Heart right ventricle (tissue), 16 donors: Measurements from ENCODE around the gene GPC2. TPM values are rescaled to one million over a fixed set of nuclear protein-coding genes. Genes with fewer than 3 reads are reported as not detected.
A peak's percentile ranks its signal among the peaks of the same experiment; 100 is the strongest.
"Not testable (repeated sequence)": the region's sequence is repeated elsewhere in the genome, so short reads cannot be mapped to it uniquely, and the experiment has no call there.

Experiments used
- ATAC-seq, 8 donors: fragments of 200-7000 bp; cut with Tn5 transposase; one replicate each; pipeline ENCODE4 v1.9.1; 2020; ENCODE audit warnings: mild to moderate bottlenecking in 8 of 8, moderate library complexity in 8 of 8, moderate number of reproducible peaks in 1 of 8
- DNase-seq, 2 donors: peaks; one replicate each; pipeline ENCODE4 v3.0.0-alpha.2; 2020
- H3K27ac ChIP-seq, 10 donors: fragments of 200-600 bp; sonication (generic) in 2 of 10; one replicate each; pipeline versions ENCODE4 v1.5.0 to v1.8.0; 2020 to 2022; ENCODE audit warnings: mild to moderate bottlenecking in 3 of 10
- H3K27me3 ChIP-seq, 7 donors: fragments of 200-600 bp; one replicate each; pipeline ENCODE4 v1.8.0; 2021 to 2022; ENCODE audit warnings: mild to moderate bottlenecking in 2 of 7
- H3K36me3 ChIP-seq, 9 donors: fragments of 200-600 bp; sonication (generic) in 1 of 9; one replicate each; pipeline versions ENCODE4 v1.5.0 to v1.8.0; 2020 to 2022; ENCODE audit warnings: mild to moderate bottlenecking in 2 of 9
- H3K4me1 ChIP-seq, 9 donors: fragments of 200-600 bp; sonication (generic) in 1 of 9; one replicate each; pipeline versions ENCODE4 v1.5.0 to v1.8.0; 2020 to 2022; ENCODE audit warnings: mild to moderate bottlenecking in 4 of 9
- H3K4me3 ChIP-seq, 10 donors: fragments of 200-600 bp; sonication (generic) in 2 of 10; one replicate each; pipeline versions ENCODE4 v1.5.0 to v1.8.0; 2020 to 2022; ENCODE audit warnings: mild to moderate bottlenecking in 7 of 10, moderate library complexity in 2 of 10
- H3K9me3 ChIP-seq, 11 donors: fragments of 200-600 bp in 10 of 11; sonication (generic) in 2 of 11; one replicate each; pipeline versions ENCODE4 v1.5.0 to v1.8.0; 2013 to 2022; ENCODE audit warnings: mild to moderate bottlenecking in 2 of 11, control low read depth in 1 of 11, moderate library complexity in 1 of 11
- CTCF ChIP-seq, 9 donors: fragments of 200-600 bp; sonication (generic) in 2 of 9; IDR thresholded peaks; one replicate each; pipeline versions ENCODE4 v1.5.0 to v1.8.0; 2021 to 2022; ENCODE audit warnings: antibody characterized with exemption in 9 of 9, mild to moderate bottlenecking in 5 of 9, moderate library complexity in 1 of 9
- WGBS, 2 donors: extraction: QIAGEN DNeasy Blood & Tissue Kit; methylation state at CpG; one replicate each; pipeline ENCODE4 v1.1.7; 2013; ENCODE audit warnings: inconsistent platforms in 1 of 2; 5-methylcytosine and 5-hydroxymethylcytosine counted together
- intact Hi-C, 10 donors: fragments of 100-400 bp; cut with DNase I; formaldehyde crosslinking; loops; one replicate each; pipeline versions ENCODE4 v1.11.1 to v1.14.2; 2022
- long read RNA-seq, 3 donors: library from polyadenylated mRNA; unstranded; transcript quantifications; one replicate each; pipeline ENCODE4 v2.0.0, GENCODE V29; 2020 to 2021
- polyA plus RNA-seq, 2 donors: library from polyadenylated mRNA; stranded (reverse); fragments of 200-250 nt; gene quantifications; one replicate each; pipeline ENCODE4 v1.2.3, GENCODE V29; 2013
- total RNA-seq, 10 donors: library from RNA; stranded (reverse); fragmentation: NEBNext Ultra II Directional in 3 of 10; extraction: Animal tissue kit (Norgen Biotek cat#: 25700) in 3 of 10; gene quantifications; one replicate each; pipeline versions ENCODE4 v1.2.1 to v1.2.4, GENCODE V29; 2021 to 2023
- donor health status: Arrhythmogenic right ventricular cardiomyopathy.
- donor health status: ischemic (EF 13 %, LVEDD 7.1; RV severe dilation, severe dysfunction).
- donor health status: healthy with polysubstance abuse.
- donor health status: DM: no; HTN: yes; CAD: no.
- donor health status: DM: no; HTN: no; CAD: no.
- donor health status: ischemic (EF 25% LVEDD 6.9; RV normal size, moderate dysfunction).
- donor health status: ischemic (EF 25% LVEDD 5.7; RV mildly dilated, moderate dysfunction).
- donor health status: healthy.
- donor health status: DM: yes; HTN: yes; CAD: no.
- donor health status: Ischemic cardiomyopathy.
- donor health status: ischemic (EF 35%, LVEDD 5.7; RV mildly dilated, moderate dysfunction).
- donor health status: nonischemic (EF 11% LVEDD 7.7; RV severe dilation, severe dysfunction).
- donor health status: DM: yes; HTN: yes; CAD: no.
- donor health status: PGD.
- donor health status: ischemic (EF 29% LVEDD 5.4; RV normal size, mild dysfunction).
- donor health status: nonischemic (EF 23%, LVEDD 6.1; RV moderate dilation, normal function).

The GPC2 gene
- total RNA-seq = 1 to 10 TPM in 1 of 10 donors, under 1 TPM in 7, not detected in 2; 0.11 to 1.1 (median 0.50) TPM
- polyA plus RNA-seq = under 1 TPM; 0.51 TPM
- long read RNA-seq, donor 1 = 0 reads
- long read RNA-seq, donor 2 = 0 reads
- long read RNA-seq, donor 3, partial matches to known transcripts = 0 of 1 reads
- long read RNA-seq, donor 3, other reads (novel, unspliced or antisense) = 1 of 1 reads

- peak within 1 kb of the TSS in 9 of 10 donors; percentile 28 to 61 (median 54) for H3K4me3 ChIP-seq
- WGBS, 2 donors = 2% methylated on average over 76 to 78 of the region's 78 CpGs
- H3K27ac ChIP-seq = peak within 1 kb of the TSS in 6 of 10 donors; percentile 20 to 62 (median 26)
- H3K27me3 ChIP-seq = peaks cover 0 to 19% (median 8%) of the 10 kb centered on the region in 7 donors
- H3K36me3 ChIP-seq = no peaks in the 10 kb centered on the region
- H3K4me1 ChIP-seq = peaks cover 0 to 20% (median 12%) of the 10 kb centered on the region in 9 donors
- intact Hi-C loops = no loop called here
- peak; percentile 96 for DNase-seq
- peak; percentile 93 to 98 (median 96) for ATAC-seq
- H3K9me3 ChIP-seq = no peaks in the 10 kb centered on the region
- TF ChIP-seq CTCF (IDR thresholded peaks at IDR 0.05) = no peak
These were observed at the start of gene GPC2, which contains the start of gene STAG3 for GRCh38 chr7:100177045-100178001. TSS of gene GPC2 (minus strand) at chr7:100177381. CDS start at chr7:100177199, 182 bp downstream. TSS of gene STAG3 (plus strand) at chr7:100177918. CDS start at chr7:100180557, 2,639 bp downstream.

- not testable (repeated sequence) for H3K27ac ChIP-seq, ATAC-seq, H3K4me1 ChIP-seq, H3K9me3 ChIP-seq, H3K4me3 ChIP-seq, H3K27me3 ChIP-seq, DNase-seq
- peaks cover 0 to 25% (median 0%) of the 10 kb centered on the region in 9 donors for H3K36me3 ChIP-seq
- WGBS, 2 donors = 82 to 86% methylated on average over 6 of the region's 6 CpGs
- intact Hi-C loops = loop anchor here in 1 of 10 donors (5.0 kb wide), 1 partner anchor 93 kb away; no protein-coding TSS in a partner anchor
These were observed 47.7 kb upstream of the GPC2 start for GRCh38 chr7:100224891-100225290.

GRCh38 chr7:100223376-100223927, 46.3 kb upstream of the GPC2 start:
- WGBS, 2 donors = 95% methylated on average over 17 of the region's 17 CpGs
- not testable (repeated sequence) for H3K27me3 ChIP-seq, DNase-seq, H3K4me1 ChIP-seq, H3K9me3 ChIP-seq, H3K27ac ChIP-seq, H3K4me3 ChIP-seq, ATAC-seq
- intact Hi-C loops = loop anchor here in 1 of 10 donors (5.0 kb wide), 1 partner anchor 91 kb away; no protein-coding TSS in a partner anchor
- H3K36me3 ChIP-seq = peaks cover 0 to 25% (median 0%) of the 10 kb centered on the region in 9 donors

GRCh38 chr7:100222445-100223132, 45.4 kb upstream of the GPC2 start:
- no peaks in the 10 kb centered on the region for H3K27me3 ChIP-seq
- no peaks in the 10 kb centered on the region for H3K4me1 ChIP-seq
- no peak for DNase-seq
- peak overlapping the region in 1 of 10 donors; percentile 50 for H3K4me3 ChIP-seq
- intact Hi-C loops = loop anchor here in 1 of 10 donors (5.0 kb wide), 1 partner anchor 90 kb away; no protein-coding TSS in a partner anchor
- no peak for ATAC-seq
- peak overlapping the region in 1 of 10 donors; percentile 86 for H3K27ac ChIP-seq
- no peaks in the 10 kb centered on the region for H3K9me3 ChIP-seq
- H3K36me3 ChIP-seq = peaks cover 0 to 25% (median 0%) of the 10 kb centered on the region in 9 donors
- no peak for TF ChIP-seq CTCF (IDR thresholded peaks at IDR 0.05)
- 95 to 99% methylated on average over 13 of the region's 13 CpGs for WGBS, 2 donors
